ENCODE results near the gene CLDND2. TPM values are rescaled to one million over a fixed set of nuclear protein-coding genes. Genes with fewer than 3 reads are reported as not detected.
A peak's percentile ranks its signal among the peaks of the same experiment; 100 is the strongest.

Gene CLDND2
- total and polyA plus RNA-seq, 10 of the 15 experiments (the other 5 are each of a cell fraction or from before 2014, with no cell fraction given), result 0.24 to 7.1 (median 1.8) TPM; not detected in 1

DNA sequence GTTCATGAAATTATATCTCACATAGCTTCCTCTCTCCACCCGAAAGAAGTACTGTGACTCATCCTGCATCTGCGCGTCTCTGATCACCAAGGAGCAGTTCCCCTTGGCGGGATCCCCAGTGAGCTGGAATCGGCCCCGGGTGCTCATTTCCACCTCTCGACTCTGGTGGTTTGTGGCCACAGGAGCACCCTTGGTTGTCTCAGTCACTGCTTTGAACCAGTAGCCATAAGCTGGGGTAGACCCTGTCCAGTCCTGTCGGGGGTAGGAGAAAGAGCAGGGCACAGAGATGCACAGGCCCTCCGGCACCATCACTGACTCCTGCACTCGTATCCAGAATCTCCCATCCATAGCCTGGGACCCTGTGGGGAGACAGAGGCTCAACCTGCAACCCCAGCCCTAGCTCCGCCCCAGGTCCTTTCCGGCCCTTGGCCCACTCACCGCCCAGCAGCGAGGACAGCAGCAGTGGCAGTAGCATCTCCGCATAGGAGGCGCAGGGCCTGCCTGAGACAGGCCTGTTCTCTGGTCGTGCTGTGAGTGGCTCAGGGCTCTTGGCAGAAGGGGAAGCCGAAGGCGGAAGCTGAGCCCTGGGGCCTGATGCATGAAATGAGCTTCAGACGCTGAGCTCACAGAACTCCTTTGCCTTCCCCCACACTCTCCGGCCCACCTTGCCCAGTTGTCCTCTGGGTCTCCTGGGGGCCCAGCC, 48.5 kb upstream of the CLDND2 start, which contains the start of gene SIGLEC10 (continued):
- TF ChIP-seq MTA2 (IDR thresholded peaks at IDR 0.05; ENCODE audit: low read depth), result peak; percentile 48
- 0 out of 2 replicates have a peak, but pooled peaks have one; percentile 26 for TF ChIP-seq CREB1 (IDR thresholded peaks at IDR 0.05; ENCODE audit: low read depth)
- peak; percentile 52; the same call in 1 of the 2 replicates for TF ChIP-seq POLR2AphosphoS5 (IDR thresholded peaks at IDR 0.05; ENCODE audit: low read length)
- TF ChIP-seq ZBED1 (IDR thresholded peaks at IDR 0.05; ENCODE audit: borderline replicate concordance), result peak; percentile 51; the same call in 1 of the 2 replicates
- TF ChIP-seq RCOR1 (conservative IDR thresholded peaks at IDR 0.05; ENCODE audit: low read depth, low read length), result 0 out of 2 replicates have a peak, but pooled peaks have one; percentile 28
- peak; percentile 65; the same call in 1 of the 2 replicates for TF ChIP-seq LARP7 (IDR thresholded peaks at IDR 0.05)
- 0 out of 2 replicates have a peak, but pooled peaks have one; percentile 5 for TF ChIP-seq CHD2 (IDR thresholded peaks at IDR 0.05; ENCODE audit: borderline replicate concordance, low read depth, low read length)
- TF ChIP-seq STAT1 (conservative IDR thresholded peaks at IDR 0.05), result no peak
- TF ChIP-seq ATF2 (IDR thresholded peaks at IDR 0.05; ENCODE audit: low read length), result peak; percentile 1; the same call in 1 of the 2 replicates
- peak; percentile 33 for TF ChIP-seq JUNB (IDR thresholded peaks at IDR 0.05)
- TF ChIP-seq ETV6 (conservative IDR thresholded peaks at IDR 0.05 in 1 of 2, IDR thresholded peaks at IDR 0.05 in 1 of 2; ENCODE audit: borderline replicate concordance in 1 of 2, low read depth in 1 of 2), result 0 out of 4 replicates have a peak, but pooled peaks of 1 of the 2 experiments have one; percentile 37
- no peak for TF ChIP-seq ASH2L (IDR thresholded peaks at IDR 0.05; ENCODE audit: borderline replicate concordance, low read depth)
- TF ChIP-seq POLR2A (IDR thresholded peaks at IDR 0.05; ENCODE audit: low read depth, low read length), result peak; percentile 91
- TF ChIP-seq BCL11A (IDR thresholded peaks at IDR 0.05; ENCODE audit: low read depth, low read length), result 0 out of 2 replicates have a peak, but pooled peaks have one; percentile 36
- peak; percentile 51; the same call in 1 of the 2 replicates for TF ChIP-seq CREM (IDR thresholded peaks at IDR 0.05; ENCODE audit: low read depth)
- TF ChIP-seq EED (IDR thresholded peaks at IDR 0.05; ENCODE audit: low read depth), result peak; percentile 86
- TF ChIP-seq BCL3 (IDR thresholded peaks at IDR 0.05; ENCODE audit: borderline replicate concordance, insufficient read depth, low read depth, low read length, poor library complexity, severe bottlenecking), result no peak
- TF ChIP-seq IKZF2 (IDR thresholded peaks at IDR 0.05), result peak; percentile 59 to 61; a peak in 3 of 4 replicates
- TF ChIP-seq JUND (IDR thresholded peaks at IDR 0.05; ENCODE audit: low read depth, low read length), result no peak
- TF ChIP-seq SMC3 (IDR thresholded peaks at IDR 0.05; ENCODE audit: borderline replicate concordance, low read length), result no peak
- TF ChIP-seq CBX5 (IDR thresholded peaks at IDR 0.05; ENCODE audit: low read depth), result no peak
- TF ChIP-seq MTA3 (IDR thresholded peaks at IDR 0.05; ENCODE audit: borderline replicate concordance, low read length), result peak; percentile 69; the same call in 1 of the 2 replicates
- 0 out of 2 replicates have a peak, but pooled peaks have one; percentile 11 for TF ChIP-seq YY1 (IDR thresholded peaks at IDR 0.05; ENCODE audit: low read depth, low read length)
- TF ChIP-seq TAF1 (IDR thresholded peaks at IDR 0.05; ENCODE audit: borderline replicate concordance, low read depth, low read length), result peak; percentile 46; the same call in 1 of the 2 replicates
- no peak for TF ChIP-seq BRCA1 (IDR thresholded peaks at IDR 0.05; ENCODE audit: low read depth, low read length)
- peak; percentile 15; the same call in 1 of the 2 replicates for TF ChIP-seq IRF4 (IDR thresholded peaks at IDR 0.05; ENCODE audit: low read depth, low read length)
- TF ChIP-seq MXI1 (IDR thresholded peaks at IDR 0.05; ENCODE audit: low read depth, low read length), result no peak
- peak; percentile 70 for TF ChIP-seq DPF2 (IDR thresholded peaks at IDR 0.05)
- peak; percentile 88 for TF ChIP-seq RUNX3 (IDR thresholded peaks at IDR 0.05; ENCODE audit: low read length)
